GM19025 (cell line): ENCODE data around the gene CHRM5.
"Not testable (repeated sequence)": the region's sequence is repeated elsewhere in the genome, so short reads cannot be mapped to it uniquely, and the experiment has no call there.

Experiments used
- ATAC-seq: cut with Tn5 transposase; IDR thresholded peaks from one replicate; pipeline ENCODE4 v1.9.1; 2021; ENCODE audit warnings: mild to moderate bottlenecking, low read depth, moderate library complexity; ENCODE audit not compliant: unreplicated experiment

Gene CHRM5

DNA sequence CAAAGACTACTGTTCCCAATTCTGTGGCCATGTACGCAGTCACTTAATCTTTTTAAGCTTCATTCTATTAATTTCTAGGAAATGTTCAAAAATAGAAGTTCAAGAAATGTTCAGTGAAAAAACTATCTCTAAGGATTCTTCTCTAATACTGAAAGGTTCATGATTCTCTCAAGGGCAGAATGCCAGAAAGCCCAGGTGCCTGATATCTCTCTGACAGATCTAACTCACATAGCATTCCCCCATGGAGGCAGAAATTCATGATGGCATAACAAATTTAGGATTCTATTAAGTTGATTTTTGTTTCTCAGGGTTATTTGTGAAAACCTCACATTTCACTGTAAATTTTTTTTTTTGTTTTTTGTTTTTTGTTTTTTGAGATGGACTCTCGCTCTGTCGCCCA, 17.5 kb downstream of the CHRM5 start:
- ATAC-seq: no peak

DNA sequence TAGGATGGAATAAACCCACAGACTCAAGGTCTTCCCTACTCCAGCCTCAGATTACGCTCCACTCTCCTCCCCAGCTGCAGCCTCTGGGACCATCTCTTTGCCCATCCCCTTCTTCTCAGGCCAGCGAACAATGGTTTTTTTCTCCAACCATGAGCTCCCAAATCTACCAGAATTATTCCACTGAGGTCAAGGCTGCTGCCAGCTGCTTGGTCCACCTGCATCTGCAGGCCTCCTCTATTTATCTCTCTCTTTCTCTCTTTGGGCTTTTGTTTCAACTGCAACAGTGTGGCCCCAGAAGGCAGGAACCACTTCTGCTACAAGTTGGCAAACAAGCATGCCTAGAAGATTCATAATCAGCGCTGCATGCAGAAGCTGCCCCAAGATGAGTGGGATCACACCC, 19.1 kb downstream of the CHRM5 start:
- no peak for ATAC-seq

DNA sequence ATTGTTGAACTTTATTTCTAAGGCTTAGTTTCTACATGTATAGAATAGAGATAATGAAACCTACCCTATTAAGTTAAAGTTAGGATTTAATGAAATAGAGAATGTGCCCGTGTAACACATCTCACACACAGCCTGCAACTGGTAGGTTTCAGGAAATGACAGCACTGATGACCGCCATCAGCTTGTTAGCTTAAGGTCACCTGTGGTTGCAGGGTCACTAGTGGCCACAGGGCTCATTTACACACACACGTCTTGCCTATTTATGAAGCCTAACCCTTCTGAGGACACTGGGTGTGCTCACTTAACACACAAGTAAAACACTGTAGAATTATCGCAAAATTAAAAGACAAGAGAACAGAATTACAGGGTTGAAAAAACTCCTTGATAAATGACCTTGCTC, 20.1 kb downstream of the CHRM5 start:
- no peak for ATAC-seq

DNA sequence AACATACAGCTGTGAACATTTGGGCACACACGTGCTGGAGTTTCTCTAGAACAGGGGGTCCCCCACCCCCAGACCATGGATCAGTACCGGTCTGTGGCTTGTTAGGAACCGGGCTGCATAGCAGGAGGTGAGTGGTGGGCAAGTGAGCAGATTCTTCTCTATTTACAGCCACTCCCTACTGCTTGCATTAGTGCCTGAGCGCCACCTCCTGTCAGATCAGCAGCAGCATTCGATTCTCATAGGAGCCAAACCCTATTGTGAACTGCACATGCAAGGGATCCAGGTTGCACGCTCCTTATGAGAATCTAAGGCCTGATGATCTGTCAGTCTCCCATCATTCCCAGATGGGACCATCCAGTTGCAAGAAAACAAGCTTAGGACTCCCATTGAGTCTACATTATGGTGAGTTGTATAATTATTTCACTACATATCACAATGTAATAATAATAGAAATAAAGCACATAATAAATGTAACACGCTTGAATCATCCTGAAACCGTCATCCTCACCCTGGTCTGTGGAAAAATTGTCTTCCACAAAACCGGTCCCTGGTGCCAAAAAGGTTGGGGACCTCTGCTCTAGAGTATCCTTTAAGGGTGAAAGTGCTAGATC, 25.8 kb downstream of the CHRM5 start:
- ATAC-seq: no peak

DNA sequence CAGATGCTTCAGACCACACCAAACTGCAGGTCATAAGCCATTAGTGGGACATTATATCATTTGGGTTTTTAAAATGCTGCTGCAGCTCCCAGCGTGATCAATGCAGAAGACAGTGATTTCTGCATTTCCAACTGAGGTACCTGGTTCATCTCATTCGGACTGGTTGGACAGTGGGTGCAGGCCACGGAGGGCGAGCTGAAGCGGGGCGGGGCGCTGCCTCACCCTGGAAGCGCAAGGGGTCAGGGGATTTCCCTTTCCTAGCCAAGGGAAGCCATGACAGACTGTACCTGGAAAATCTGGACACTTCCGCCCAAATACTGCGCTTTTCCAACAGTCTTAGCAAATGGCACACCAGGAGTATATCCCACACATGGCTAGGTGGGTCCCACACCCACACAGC, 27.4 kb downstream of the CHRM5 start:
- ATAC-seq: not testable (repeated sequence)

DNA sequence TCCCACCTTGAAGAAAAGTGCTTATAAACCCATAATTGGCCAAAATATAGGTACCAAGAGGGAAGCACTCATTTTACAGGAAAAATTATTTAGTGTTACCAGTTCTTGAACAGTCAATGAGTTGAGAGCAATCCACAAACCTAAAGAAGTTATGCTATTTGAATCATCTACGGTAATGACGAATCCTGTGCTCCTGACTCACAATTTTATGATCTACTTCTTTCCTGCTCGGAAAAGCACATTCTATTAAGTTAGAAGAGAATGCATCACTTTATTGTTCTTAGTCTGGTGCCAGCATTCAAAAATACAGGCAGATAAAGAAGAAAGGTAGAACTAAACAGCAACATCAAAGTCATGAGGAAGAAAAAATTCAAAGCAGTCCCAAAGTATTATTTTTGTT, 33.2 kb downstream of the CHRM5 start:
- ATAC-seq: no peak

DNA sequence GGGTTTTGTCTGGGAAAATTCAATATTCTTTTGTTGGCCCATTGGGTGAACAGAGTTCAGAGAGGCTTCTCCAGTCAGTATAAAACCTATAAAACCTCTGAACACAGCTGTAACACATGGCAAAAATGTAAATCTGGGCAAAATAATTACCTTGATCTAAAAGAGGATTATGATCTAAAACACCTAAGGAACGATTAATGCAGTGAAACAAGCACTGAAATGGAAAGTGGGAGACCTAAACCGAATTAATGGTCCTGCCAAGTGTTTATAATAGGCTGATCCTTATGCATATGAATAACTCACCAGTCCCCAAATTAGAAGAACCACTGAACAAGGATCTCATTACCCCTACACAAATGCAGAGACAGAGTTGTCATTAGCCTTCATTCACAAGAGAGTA, 38.1 kb downstream of the CHRM5 start:
- no peak for ATAC-seq

DNA sequence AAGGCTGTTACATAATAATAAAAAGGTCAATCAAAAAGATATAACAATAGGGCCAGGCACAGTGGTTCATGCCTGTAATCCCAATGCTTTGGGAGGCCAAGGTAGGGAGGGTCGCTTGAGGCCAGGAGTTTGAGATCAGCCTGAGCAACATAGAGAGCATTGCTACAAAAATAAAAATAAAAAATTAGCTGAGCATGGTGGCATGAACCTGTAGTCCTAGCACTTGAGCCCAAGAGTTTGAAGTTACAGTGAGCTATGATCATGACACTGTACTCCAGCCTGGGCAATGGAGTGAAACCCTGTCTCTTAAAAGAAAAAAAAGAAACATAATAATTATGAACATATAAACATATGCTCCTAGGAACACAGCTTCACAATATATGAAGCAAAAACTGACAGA, 41.4 kb downstream of the CHRM5 start:
- ATAC-seq: no peak

DNA sequence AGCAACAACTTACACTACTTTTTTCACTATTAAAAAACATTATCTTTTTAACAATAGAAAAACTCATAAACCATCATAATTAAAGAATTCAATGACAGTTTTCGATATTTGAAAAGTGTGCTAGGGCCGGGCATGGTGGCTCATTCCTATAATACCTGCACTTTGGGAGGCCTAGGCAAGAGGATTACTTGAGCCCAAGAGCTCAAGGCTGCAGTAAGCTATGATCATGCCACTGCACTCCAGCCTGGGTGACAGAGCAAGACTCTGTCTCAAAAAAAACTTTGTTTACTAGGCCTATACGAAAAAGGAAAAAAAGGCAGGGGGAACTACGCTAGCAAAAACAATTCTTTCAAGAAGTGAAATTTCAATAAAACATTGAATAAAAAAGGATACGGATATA, 42.6 kb downstream of the CHRM5 start:
- no peak for ATAC-seq

DNA sequence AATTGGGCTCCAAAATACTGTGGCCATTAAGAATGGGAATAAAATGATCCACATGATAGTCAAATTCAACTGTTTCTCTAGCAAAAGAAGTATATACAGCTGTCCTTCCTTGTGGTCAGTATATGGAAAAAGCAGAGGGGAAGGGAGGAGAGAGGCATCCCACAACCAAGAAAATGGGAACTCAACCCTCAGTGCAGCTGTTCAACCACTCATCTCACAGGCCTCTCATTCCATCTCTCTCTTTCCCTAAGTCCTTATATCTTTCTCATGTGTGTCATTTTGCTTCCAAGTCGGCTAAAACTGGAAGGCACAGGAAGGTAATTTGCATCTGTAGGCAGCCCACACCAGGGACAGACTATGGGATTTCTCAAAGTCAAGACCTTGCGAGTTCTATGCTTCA, 43.2 kb downstream of the CHRM5 start:
- no peak for ATAC-seq

DNA sequence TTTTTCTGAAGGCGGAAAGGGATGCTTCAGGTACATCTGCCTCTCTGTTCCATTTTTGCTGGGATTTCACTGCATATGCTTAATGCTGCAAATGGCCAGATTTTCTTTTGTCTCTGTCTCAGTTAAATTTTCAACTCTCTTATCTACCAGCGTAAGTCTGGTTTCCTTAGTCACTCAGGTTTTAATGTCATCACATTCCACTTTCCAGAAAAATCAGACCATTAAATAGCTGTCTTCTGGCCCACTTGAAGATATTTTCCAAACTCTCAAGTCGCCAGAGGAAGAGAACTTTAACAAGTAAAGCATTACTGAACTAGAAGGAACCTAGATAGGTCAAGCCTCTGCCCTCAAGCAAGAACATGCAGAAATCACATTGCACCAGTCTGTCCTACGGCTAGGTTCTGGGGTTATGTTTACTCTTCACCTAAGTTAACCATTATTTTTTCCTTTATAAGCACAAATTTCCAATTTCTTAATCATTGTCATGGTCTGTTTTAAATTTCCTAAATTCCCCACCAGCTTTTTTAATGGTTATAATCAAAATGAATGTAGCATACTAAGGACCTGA, 44.2 kb downstream of the CHRM5 start:
- no peak for ATAC-seq

DNA sequence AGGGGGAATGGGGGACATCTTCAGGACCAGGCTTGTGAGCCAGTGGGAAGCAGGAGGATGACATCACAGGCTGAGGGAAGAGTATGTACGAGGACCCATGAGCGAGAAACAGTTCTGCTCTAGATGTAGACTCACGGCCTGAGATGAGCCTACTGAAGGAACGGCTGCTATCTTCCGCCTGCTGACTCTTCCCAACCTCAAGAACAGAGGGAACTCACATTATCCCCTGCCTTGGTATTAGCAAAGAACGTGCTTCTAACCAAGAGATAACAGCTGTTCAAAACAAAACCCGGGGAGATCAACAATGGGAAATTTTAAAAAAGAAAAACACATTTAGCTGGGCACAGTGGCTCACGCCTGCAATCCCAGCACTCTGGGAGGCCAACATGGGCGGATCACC, 45.4 kb downstream of the CHRM5 start:
- ATAC-seq: no peak

DNA sequence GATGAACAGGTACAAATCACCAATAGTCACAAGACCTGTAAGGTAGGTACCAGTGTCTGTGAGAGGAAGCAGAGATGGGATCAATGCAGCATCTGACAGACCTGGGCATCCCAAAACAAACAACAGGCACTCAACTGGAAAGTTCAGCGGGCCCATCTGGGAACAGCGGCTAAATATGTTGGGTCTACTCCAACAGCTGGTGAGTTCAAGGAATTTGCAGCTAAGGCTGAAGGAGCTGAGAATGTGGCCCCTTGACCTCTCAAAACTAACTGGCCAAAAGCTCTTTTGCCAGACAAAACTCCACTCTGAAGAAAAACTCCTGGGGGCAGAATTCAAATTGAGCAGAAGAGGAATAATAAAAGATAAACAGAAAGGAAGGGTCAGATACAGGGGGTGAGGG, 46.3 kb downstream of the CHRM5 start:
- no peak for ATAC-seq

DNA sequence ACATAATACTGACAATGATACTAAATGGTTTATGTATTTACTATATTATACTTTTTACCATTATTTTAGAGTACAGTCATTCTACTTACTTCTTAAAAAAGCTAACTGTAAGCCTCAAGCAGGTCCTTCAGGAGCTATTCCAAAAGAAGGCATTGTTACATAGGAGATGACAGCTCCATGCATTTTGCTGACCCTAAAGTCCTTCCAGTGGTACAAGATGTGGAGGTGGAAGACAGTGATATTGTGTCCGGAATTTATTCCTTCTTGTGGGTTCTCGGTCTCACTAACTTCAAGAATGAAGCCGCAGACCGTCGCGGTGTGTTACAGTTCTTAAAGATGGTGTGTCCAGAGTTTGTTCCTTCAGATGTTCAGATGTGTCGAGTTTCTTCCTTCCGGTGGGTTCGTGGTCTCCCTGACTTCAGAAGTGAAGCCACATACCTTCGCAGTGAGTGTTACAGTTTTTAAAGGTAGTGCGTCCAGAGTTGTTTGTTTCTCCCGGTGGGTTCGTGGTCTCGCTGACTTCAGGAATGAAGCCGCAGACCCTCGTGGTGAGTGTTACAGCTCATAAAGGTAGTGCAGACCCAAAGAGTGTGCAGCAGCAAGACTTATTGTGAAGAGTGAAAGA, 49.8 kb downstream of the CHRM5 start:
- no peak for ATAC-seq

DNA sequence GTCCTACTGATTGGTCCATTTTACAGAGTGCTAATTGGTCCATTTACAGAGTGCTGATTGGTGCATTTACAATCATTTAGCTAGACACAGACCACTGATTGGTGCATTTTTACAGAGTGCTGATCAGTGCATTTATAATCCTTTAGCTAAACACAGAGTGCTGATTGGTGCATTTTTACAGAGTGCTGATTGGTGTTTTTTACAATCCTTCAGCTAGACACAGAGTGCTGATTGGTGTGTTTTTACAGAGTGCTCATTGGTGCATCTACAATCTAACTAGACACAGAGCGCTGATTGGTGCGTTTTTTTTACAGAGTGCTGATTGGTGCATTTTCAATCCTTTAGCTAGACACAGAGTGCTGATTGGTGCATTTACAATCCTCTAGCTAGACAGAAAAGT, 50.4 kb downstream of the CHRM5 start:
- not testable (repeated sequence) for ATAC-seq

DNA sequence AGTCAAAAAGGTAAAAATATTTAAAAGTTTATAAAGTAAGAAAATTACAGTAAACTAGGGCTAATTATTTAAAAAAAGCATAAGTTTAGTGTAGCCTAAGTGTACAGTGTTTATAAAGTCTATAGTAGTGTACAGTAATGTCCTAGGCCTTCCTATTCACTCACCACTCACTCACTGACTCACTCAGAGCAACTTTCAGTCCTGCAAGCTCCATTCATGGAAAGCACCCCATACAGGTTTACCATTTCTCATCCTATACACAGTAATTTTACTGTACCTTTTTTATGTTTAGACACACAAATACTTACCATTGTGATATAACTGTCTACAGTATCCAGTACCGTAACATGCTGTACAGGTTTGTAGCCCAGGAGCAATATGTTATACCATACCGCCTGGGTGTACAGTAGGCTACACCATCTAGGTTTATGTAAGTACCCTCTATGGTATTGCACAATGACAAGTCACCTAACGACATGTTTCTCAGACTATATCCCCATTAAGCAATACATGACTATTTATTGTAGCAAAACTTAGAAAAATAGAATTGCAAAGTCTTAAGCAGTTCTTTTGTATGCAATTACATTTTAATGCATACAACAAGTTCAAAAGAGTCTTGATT, 51.2 kb downstream of the CHRM5 start:
- no peak for ATAC-seq

DNA sequence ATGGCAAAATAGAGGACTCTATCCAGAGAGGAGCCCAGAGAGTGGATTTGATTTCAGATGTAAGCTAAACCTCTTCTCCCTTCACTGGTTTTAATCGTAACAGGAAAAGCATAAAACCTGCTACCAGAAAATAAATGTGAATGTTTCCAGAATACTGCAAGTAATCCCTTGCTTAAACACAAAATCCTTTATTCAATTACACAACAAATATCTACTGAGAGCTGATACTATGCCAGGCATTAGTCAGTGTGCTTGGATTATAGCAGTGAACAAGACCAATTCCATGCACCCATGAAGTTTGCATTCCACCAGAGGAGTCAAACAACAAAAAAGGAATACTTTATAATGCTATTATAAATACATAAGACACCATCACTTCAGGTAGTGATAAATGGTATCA, 55.6 kb downstream of the CHRM5 start:
- no peak for ATAC-seq

DNA sequence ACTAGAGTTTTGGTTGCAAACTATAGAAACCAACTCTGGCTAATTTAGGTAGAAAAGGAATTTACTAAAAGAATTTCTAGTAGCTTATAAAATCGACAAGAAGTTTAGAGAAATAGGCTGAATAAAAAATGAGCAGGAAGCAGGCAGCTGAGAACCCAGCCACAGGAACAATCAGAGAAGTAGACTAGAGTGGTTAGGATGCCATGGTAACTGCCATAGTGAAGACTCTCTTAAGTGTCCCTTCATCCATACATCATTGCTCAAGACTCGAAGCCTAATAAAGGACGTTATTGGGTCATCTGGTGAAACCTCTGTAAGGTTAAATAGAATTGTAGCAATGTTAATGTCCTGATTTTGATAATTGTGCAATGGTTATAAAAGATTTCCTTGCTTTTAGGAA, 57.0 kb downstream of the CHRM5 start:
- no peak for ATAC-seq

DNA sequence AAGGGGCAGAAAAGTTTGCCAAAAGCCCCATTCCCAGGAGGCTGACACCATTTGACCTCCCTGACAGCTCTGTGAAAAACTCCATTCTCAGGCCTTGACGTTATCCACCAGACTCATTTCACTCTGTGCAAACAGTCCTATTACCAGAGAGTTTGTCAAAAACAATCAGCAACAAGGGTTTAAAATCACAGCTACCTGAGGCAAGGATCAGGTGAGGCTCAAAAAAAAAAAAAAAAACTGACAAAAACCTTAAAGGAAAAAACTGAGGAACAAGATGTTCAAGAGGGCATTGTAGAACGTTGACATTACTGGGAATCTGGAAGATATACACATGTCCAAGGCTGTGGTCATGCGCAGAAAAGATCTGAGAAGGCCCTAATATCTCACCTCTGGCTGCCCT, 59.3 kb downstream of the CHRM5 start:
- ATAC-seq: no peak

DNA sequence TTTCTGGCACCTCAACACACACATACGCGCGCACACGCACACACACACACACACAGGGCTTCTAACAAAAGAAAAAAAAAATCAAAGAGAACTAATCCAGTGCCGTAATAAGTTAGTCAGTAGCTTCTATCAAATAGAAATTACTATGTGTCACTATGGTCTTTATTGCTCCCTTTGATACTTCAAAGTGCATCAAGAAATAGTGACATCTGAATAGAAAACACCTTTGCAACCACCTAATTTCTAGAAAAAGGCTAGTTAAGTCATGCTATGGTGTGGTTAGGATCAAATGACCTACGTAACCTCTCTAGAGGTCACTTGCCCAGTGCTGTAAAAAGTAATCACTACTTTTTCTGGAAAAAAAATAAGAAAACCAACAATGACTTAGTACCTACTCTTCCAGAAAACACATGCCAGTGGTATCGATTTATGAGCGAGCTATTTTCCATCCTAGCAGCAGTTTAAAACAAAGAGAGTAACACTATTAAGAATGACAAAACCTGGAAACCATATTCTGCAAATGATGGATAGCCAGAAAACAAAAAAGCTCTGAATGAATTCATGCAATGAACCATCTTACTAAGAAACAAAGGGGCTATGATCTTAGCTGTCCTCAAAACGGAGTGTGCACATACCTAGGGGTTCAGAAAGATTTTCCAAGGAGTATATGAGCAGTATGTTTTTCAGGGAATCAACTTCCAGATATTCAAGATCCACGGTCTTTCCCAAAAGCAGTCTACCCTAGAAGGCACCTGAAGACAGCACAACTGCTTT, 63.9 kb downstream of the CHRM5 start:
- ATAC-seq: no peak
